ENCODE results near the gene PHACTR1.

PHACTR1 gene

DNA sequence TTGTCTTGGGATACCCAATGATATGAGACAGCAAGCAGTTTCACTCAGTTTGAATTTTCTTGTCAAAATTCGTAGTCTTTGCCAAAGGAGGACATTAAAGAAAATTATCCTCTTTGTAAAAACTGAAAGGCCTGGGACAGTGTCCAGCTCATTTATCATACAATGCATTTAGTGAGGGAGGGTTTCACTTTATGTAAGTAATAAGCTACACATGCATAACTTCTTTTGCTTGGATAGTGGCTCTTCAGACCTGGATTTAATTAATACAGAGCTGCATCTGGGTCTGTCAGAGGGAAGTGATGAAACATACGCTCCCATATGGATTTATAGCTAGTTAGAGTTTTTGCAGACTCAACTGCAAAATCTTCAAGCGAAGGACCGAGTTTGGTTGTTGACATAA is 175.6 kb downstream of the PHACTR1 start:
- DNase-seq (ENCODE audit: low read depth in 2 of 2, low spot score in 1 of 2) = no peak

DNA sequence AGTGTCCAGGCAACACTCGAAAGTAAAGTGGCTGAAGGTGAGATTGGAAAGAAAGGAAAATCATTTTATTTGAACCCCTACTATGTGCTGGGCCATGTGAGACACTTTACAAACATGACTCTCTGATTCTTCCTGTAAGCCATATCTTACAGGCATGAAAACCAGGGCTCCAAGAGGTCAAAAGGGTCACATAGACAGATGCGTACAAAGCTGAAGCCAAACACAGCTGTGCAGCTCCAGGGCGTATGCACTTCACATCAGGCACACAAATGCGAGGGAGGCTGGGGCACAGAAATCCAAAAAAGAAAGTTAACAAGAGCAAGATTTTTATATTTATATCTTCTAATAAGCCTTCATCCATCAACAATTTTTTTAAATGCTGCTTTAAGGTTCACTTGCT is 176.5 kb downstream of the PHACTR1 start:
- DNase-seq (ENCODE audit: low read depth in 2 of 2, low spot score in 1 of 2) = no peak

DNA sequence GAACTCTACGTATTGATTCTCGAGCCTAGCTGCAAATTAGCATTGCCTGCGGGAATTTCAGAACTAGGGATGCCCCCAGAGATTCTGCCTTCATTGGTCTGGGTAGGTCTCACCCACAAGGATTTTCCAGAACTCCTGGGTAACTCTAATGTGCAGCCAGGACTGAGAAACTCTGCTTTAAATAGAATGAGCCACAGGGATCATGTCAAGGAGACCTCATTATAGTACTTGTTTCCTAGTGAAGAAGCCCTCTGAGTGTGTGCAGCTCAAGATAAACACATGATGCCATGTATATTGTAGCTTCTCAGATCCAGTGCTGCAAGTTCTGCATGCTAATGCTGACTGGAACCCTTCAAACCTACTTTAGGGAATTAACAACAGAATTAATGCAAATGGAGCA is 179.2 kb downstream of the PHACTR1 start:
- no peak for DNase-seq (ENCODE audit: low read depth in 2 of 2, low spot score in 1 of 2)

DNA sequence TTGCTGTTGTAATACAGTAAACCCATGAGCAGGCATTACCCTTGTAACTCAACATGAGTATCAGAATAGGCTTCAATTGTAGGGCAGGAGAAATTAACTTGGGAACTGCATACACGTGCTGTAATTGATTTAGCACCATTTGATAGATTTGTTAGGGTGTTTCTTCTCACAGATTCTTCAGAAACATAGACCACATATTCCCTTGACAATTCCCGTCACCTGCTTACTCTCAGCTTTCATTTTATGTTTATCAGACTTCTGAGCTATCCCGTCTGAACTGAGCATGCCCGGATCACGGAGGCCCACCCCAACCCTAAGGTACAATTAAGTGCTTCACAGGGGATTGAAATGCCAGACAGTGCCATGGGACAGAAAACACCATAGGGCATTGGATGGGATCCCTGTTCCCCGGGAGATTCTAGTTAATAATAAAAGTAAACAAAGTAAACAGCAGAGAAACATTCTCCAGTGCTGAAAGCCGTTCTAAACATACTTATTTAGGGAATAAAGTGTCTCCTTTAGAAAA is 179.7 kb downstream of the PHACTR1 start:
- no peak for DNase-seq (ENCODE audit: low read depth in 2 of 2, low spot score in 1 of 2)

DNA sequence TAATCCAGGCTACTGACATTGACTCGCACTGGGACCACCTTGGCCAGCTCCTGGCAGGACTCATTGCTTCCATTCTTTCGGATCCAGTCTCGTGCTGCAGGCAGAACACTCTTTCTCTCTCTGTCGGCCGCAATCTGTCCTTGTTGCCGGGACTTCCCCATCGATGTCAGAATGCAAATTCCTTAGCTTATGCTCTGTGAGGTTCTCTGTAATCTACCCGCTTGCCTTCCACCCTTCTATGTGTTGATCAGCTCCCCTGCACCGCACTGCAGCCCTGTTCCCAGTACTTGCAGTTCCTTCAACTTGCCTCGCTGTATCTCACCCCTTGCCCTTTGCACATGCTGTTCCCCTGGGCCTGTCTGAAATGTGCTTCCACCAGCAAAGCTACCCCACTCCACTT is 182.0 kb downstream of the PHACTR1 start:
- DNase-seq (ENCODE audit: low read depth in 2 of 2, low spot score in 1 of 2) = no peak

DNA sequence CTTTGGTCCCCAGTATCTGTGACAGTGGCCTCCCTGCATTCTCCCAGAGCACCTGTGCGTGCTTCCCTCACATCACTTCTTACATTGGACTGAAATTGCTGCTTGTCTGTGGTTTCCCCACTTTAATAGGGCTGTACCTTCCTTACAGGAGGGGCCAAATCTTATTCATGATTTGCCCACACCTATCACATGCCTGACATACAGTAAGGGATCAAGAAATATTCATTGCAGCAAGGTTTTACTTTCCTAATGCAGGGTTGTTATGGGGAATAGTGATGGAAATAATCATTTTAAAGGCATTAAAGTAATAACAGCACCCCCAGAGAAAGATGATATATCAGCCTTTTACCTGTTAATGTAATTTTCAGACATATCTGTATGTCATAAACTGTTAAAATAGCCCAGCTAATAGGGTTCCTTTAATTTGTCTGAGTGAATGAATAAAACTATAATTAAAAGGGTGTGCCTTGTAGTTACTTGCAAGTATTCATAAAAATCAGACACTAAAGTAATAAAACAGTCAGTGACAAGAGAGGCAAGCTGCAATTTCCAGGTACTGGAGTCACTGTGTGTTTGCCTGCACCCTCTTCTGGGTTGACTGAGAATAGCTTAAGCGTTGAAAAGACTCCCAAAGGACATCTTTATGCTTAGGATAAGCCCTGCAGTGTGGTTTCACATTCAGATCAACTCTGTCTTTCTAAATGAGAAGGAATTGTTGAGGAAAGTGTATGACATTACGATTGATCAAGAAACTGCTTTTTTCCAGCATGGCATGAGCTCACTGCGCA is 182.7 kb downstream of the PHACTR1 start:
- DNase-seq (ENCODE audit: low read depth in 2 of 2, low spot score in 1 of 2) = no peak

DNA sequence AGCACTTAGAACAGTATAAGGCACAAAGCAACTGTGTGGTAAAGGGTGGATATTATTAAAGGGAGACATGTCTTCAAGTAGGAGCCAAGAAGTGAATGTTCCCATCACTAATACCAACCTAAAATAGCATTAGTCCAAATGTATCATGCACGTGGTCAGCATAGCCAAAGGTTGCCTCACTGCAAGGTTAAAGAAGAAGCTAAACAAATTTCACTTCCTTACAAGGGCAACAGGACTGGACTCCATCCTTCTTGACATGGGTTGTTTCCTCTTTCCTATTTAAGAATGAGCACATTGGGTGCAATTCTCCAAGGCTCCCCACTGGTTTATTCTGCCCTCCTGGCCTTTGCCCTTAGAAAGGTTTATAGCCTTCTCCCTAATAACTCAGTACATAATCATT is 186.7 kb downstream of the PHACTR1 start:
- no peak for DNase-seq (ENCODE audit: low read depth in 2 of 2, low spot score in 1 of 2)

DNA sequence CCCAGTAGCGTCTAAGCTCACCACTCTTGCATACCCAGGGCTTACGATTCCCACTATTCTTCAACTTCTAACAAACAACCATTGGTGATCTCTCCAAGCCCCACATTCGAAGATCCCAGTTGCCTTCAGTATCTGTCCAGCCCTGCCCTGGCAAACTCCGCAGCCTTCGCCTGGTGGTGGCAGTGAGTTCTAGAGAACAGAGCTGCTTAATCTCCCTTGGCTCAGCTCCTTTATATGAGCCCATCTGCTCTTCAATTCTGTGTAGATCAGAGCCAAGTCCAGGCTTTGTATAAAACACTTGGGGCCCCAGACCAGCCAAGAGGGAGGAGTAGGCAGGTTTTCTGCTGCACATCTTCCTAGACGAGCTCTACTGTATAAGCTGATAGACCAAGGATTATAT is 193.3 kb downstream of the PHACTR1 start:
- DNase-seq (ENCODE audit: low read depth in 2 of 2, low spot score in 1 of 2) = no peak

DNA sequence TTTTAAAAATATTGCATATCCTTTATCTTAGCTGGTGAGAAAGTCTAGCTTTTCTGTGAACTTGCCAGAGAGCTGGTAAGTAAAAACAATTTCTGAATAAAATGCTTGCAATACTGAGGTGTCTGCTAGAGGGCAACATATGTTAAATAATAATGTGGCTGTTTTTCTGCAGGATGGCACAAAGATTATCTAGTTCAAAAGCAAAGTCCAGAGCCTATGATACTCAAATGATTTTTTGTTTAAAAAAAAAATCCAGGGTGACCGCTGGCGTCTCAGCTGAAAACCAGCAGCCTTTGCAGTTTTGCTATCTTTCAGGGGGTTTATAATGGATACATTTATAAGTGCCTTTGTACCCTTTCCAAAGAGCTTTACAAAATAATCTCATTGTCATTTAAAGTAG is 194.9 kb downstream of the PHACTR1 start:
- DNase-seq (ENCODE audit: low read depth in 2 of 2, low spot score in 1 of 2) = no peak

DNA sequence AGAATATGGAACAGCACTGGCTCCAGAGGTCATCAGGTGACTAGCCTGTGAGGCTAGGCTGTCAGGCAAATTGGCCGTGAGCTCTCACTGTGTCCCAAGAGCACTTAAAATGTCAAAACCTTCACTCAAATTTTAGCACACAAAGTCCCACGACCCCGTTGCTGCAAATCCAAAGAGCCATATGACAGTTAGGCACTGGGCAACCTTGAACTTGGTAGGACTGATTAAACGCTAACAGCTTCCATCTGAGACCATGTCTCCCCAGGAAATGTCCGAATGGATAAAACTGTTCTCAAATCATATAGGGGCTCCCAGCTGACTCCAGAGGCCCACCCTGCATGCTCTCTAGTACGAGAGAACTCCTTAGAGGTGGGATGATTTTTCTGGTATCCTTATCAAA is 196.6 kb downstream of the PHACTR1 start:
- DNase-seq (ENCODE audit: low read depth in 2 of 2, low spot score in 1 of 2) = no peak

DNA sequence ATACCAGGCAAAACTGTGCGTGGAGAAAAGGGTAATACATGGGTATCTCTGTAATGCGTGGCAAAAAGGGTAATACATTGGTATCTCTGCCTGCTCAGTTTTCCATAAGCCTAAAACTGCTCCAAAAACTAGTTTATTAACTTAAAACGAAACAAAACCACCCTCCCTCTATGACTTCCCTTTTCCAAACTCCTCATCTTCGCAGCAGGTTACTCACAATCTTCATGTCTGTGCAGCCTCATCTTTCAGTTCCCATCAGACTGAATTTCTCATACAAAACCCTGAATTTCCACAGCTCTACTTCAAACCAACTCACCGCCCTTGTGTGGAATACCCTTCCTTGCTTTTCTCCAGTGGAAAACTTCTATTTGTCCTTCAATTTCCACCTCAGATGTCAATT is 199.4 kb downstream of the PHACTR1 start:
- DNase-seq (ENCODE audit: low read depth in 2 of 2, low spot score in 1 of 2) = no peak

DNA sequence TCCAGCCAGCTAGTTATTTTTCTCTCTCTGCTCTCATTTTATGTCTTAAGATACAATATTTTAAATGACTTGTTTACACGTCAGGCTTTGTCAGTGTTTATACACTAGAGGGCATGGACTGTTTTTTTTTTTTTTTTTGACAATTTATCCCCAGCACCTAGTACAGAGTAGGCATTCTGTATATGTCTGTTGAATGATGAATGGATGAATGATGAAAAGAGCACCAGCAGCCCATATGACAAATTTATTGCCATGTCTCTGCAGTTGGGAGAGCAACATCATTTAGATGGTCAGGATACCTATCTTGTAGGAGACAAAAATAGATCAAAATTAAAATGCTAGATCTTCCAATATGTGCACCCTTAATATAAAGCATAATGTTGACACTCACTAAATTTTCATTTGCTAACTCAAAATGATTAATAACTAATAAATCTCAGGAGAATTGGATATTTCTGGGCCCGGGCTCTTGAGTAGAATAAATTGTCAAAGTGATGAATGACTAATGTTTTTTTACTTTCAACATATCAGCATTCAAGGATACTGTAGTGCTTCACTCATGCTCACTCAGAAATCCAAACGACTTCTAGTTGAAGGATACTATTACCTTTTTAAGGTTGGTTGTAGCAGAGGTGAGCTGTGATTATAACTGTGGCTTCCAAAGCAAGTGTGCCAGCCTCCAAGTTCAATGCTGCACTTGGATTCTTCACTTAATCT is 200.0 kb downstream of the PHACTR1 start:
- DNase-seq (ENCODE audit: low read depth in 2 of 2, low spot score in 1 of 2) = no peak

DNA sequence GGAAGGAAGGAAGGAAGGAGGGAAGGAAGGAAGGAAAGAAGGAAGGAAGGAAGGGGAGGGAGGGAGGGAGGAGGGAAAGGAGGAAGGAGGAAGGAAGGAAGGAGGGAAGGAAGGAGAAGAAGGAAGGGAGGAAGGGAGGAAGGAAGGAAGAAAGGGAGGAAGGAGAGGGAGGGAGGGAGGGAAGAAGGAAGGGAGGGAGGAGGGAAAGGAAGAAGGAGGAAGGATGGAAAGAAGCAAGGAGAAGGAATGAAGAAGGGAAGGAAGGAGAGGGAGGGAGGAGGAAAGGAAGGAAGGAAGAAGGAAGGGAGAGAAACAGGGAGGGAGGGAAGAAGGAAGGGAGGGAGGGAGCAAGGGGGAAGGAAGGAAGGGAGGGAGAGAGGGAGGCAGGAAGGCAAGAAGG is 204.9 kb downstream of the PHACTR1 start:
- DNase-seq (ENCODE audit: low read depth in 2 of 2, low spot score in 1 of 2) = no peak

DNA sequence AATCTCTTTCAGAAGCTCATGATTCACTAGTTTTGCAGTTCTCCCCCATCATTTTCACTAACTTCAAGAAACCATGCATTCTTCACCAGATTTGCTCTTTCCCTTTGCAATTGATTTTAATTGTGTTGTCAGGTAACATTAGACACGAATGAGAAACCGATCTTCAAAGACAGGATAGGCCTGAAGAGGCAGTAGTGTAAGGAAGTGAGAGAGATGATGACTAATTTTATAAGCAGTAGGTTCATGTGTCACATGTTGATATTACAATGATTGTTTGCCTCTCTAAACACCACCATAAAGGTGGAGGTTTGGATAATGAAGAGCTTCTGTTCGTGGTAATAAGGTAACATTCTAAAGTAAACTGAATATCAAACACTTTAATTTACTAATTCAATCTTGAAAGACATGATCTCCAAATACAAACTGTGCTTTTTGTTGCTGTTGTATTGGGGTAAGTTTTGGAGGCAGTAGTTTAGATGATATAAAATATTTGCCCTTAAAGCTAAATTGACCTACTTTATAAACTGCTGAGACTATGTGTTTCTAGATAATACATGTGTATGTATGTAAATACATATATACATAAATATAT is 207.2 kb downstream of the PHACTR1 start:
- DNase-seq (ENCODE audit: low read depth in 2 of 2, low spot score in 1 of 2) = no peak

DNA sequence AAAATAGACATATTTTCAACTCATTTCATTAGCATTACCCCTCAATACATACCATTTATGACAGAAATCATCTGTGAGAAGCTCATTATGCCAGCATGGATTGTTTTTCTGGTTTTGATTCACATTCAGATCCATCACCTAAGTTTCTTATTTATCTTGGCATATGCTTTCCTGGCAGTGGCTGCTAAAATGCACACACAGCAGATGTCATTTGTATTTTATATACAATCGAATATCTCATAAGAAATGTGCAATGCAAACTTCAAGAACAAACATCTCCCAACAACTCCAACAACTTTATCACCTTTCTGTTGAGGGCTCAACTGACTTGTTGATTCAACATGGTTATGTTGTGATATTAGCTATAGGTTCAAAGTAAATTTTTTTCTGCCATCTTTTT is 208.3 kb downstream of the PHACTR1 start:
- DNase-seq (ENCODE audit: low read depth in 2 of 2, low spot score in 1 of 2) = no peak

DNA sequence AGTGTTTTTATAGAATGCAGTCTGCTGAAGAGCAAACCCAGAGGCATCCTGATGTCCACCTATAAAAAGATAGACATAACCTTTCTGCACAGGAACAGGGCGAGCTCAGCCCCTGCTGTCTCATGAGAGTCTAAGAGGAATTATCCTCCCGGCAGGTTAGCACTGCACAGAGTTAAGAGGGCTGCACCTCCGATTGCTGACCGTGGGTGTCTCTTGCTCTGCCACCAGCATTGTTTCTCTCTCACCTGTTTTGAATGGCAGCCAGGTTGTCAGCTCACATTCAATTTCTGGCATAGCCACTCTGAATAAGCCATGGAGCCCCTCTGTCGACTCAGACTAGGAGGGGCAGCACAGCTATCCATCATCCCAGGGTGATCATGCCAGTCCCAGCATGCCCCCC is 211.2 kb downstream of the PHACTR1 start:
- DNase-seq (ENCODE audit: low read depth in 2 of 2, low spot score in 1 of 2) = no peak

DNA sequence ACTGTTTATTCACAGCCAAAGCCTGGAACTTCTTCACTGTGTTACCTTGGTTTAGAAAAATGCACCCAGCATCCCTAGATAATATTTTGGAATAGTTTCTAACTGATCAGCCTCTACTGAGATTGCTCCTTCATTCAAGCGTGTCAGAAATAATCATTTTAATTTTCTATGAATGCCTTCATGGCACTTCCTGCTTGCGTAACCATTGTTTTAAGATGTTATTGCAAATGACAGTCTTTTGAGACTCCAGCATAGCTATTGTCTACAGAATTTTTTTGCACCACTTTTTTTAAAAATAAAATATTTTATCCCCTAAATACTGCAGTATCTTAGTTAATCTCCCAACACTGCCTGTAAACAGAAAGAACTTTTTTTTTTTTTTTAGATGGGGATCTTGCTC is 213.1 kb downstream of the PHACTR1 start:
- DNase-seq (ENCODE audit: low read depth in 2 of 2, low spot score in 1 of 2) = no peak

DNA sequence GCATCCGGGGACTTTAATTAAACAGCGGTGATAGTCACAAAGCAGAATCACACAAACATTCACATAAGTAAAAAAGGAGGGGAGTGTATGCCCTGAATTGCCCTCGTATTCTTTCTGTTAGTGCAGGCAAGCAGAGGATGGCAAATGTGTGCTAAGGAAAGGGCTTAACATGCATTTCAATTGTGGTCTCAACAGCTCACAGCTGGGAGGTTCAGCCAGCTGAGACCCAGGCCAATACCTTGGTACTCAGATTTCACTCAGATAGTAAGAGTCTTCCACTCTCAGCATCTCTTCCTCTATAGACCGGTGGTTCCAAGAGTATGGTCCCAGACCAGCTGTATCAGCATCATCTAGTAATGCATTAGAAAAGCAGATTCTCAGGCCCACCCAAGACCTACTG is 215.1 kb downstream of the PHACTR1 start:
- DNase-seq (ENCODE audit: low read depth in 2 of 2, low spot score in 1 of 2) = no peak

DNA sequence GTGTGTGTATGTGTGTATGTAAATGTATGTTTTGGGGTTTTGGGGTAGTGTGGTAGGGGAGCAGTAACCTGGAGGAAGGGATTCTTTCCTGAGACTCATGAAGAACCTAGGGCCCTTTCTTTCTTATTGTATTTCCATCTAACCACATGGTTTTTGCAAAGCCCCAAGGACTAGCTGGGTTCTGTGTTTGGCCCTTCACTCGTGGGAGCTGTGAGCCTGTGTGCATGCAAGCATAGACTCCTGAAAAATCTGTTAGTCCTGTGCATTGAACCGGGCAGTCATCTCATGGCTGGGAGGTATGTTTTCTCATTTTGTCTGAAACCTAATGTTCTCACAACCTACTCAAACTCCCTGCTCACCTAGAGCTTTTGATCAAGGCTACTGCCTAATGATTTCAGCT is 219.1 kb downstream of the PHACTR1 start:
- DNase-seq (ENCODE audit: low read depth in 2 of 2, low spot score in 1 of 2) = no peak

DNA sequence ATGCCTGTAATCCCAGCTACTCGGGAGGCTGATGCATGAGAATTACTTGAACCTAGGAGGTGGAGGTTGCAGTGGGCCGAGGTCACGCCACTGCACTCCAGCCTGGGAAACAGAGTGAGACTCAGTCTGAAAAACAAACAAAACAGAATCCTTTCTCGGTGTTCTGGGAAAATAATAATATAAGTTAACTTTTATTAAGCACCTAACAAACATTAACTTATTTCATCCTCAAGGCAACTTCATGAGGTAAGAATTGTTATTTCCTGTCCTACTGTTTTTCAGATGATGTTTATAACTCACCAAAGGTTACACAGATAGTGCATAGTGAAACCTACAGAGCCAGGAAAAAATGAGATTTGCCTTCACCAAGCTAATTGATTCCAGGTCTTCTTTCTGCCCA is 221.4 kb downstream of the PHACTR1 start:
- no peak for DNase-seq (ENCODE audit: low read depth in 2 of 2, low spot score in 1 of 2)

DNA sequence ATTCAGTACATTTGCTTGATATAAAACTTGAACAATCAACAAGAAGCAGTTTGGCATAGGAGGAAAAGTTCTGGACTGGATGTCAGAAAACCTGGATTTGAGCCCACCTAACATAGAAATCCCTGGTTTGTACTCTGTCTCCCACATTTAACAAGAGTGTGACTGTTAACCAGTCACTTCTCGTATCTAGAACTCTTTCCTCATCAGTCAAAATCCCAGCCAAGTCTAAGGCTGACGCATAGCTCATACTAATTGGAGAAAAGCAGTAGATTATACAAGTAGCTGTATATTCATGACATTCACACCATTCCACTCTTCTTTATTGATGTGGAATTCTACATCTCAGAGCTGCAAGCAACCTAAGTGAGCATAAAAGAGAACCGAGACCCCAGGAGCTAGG is 222.7 kb downstream of the PHACTR1 start:
- no peak for DNase-seq (ENCODE audit: low read depth in 2 of 2, low spot score in 1 of 2)

DNA sequence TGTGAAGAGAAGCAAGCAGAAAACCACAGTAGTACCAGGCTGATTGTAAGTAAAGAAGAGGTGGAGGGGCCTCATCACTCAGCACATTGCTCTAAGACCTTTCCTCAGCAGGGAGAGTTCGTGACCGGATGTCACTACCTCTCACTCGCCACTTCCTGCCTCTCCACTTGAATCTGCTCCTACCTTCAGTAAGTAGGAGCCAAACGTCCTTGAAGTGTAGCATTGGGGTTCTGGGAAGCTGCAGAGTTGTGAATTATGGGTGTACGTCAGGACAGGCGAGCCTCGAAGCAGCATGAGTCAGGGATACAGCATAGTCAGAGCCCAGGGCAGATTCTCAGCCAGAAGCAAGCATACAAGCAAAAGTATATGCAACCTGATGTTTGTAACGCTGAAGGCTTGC is 224.9 kb downstream of the PHACTR1 start:
- no peak for DNase-seq (ENCODE audit: low read depth in 2 of 2, low spot score in 1 of 2)
